GM21723 (cell line): ENCODE data around the gene UCHL5.

Experiments
- ATAC-seq: cut with Tn5 transposase; IDR thresholded peaks from one replicate; pipeline ENCODE4 v1.9.1; 2021; ENCODE audit warnings: mild to moderate bottlenecking, moderate library complexity; ENCODE audit not compliant: unreplicated experiment

The UCHL5 gene, protein sequence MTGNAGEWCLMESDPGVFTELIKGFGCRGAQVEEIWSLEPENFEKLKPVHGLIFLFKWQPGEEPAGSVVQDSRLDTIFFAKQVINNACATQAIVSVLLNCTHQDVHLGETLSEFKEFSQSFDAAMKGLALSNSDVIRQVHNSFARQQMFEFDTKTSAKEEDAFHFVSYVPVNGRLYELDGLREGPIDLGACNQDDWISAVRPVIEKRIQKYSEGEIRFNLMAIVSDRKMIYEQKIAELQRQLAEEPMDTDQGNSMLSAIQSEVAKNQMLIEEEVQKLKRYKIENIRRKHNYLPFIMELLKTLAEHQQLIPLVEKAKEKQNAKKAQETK

GRCh38 chr1:193059282-193060114 is at the start of gene UCHL5, which contains the start of gene RO60:
Gene UCHL5, minus strand, starts transcription at chr1:193059360. Its CDS starts 100 bp downstream, at chr1:193059260.
Gene RO60, plus strand, starts transcription at chr1:193059612. Its CDS starts 9,443 bp downstream, at chr1:193069055.
- ATAC-seq, result peak; percentile 95

DNA sequence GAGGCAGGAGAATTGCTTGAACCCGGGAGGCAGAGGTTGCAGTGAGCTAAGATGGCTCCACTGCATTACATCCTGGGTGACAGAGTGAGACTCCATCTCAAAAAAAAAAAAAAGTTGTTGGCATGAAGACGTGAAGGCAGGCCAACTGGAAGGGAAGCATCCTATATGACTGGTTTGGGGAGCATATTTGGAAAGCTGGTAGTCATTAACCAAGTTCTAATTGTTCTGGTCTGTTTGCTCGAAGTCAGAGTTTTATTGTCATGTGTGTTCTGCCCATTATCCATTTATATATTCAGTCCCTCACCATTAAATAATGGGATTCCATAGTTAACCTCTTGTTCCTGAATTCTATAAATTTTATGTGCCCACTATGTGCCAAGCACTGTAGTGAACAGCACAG is 49.3 kb upstream of the UCHL5 start:
- ATAC-seq, result no peak

- no peak for ATAC-seq
Measured at GRCh38 chr1:193105821-193106177, 46.6 kb upstream of the UCHL5 start.

DNA sequence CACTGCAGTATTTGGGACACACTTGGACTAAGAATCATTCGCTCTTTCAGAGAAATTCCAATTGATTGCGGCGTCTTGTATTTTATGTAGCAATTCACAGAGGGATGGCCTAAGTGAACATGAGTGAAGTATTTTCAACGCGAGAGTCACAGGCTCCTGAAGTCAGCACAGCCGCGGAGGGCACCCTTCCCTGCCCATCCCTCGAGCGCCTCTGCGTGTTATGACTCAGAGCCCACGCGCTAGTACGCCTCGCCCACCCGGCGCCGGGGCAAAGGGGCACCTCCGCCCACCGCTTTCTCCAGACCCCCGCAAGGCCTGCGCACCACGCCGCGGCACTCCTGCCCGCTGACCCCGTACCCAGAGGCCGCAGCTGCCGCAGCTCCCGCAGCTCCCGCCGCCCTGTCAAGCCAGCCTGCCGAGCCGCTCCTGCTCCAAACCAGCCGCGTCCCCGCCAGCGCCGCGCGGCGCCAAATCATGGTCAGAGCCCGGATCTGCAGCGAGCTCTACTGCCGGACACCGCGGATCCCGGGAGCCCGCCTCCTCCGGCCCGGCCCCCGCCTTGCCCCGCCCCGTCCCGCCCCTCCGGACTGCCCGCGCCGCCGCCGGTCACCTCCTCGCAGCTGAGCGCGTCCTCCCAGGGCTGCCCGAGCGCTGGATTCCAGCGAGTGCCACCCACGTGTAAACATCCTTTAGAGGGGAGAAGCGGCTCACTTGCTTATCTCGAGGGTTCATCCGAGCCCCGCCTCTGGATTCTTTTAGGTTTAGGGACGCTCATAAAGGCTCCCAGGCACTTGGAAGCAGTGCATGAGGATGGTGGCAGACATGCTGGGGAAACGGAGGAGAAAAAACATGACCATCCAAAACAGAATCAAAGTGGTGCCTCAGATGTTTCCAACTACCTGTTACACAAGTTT is 46.0 kb upstream of the UCHL5 start, which contains the start of gene GLRX2:
Gene GLRX2, minus strand, starts transcription at position 508 of the 914 bp plus-strand sequence. Its CDS starts 32 bp downstream, at position 476.
- ATAC-seq, result peak; percentile 92

GRCh38 chr1:193104502-193104906 is 45.3 kb upstream of the UCHL5 start:
- ATAC-seq, result peak; percentile 41

DNA sequence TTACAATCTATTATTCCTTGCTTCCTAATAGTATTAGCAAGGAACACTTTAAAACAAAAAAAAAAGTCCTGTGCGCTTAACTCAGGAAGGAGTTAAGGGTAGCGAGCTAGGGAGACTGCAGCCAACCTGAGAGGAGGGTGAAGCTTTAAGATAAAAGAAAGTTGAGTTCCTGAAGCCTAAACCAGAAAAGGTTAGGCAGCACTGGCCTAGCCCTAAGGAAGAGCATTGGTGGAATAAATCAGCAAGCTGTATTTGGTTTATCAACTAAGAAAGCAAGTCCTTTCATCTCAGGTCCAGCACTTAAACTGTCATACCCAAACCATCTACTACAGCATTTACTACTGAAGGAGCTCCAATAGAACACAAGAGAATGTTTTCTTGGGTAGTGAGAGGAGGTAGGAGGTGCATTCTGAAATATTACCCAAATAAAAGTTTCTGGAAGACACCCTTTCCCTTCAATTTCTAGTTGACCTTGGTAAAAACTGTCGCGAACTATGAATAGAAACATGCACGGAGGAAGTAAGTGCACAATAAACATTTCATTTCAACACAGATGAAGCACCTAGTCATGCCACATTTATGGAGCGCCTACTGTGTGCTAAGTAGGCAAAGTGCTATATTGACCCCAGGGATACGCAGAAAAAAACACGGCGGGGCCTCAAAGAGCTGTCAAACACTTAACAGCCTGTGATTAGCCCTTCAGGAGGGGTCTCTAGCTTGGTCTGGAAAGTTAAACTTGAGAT is 44.8 kb upstream of the UCHL5 start:
- ATAC-seq, result peak; percentile 1

DNA sequence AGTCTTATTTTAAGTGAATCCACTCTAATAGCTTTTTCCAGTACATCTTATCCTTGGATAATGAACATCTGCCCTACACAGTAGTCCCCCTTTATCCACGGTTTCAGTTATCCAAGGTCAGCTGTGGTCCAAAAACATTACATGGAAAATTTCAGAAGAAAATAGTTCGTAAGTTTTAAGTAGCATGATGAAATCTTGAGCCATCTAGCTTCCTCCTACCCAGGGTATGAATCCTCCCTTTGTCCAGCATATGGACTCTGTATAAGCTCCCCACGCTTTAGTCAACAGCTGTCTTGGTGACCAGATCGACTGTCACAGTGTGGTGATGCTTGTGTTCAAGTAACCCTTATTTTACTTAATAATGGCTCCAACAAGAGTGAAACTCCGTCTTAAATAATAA is 43.5 kb upstream of the UCHL5 start:
- ATAC-seq, result no peak

GRCh38 chr1:193094112-193094511 is 35.0 kb upstream of the UCHL5 start:
- ATAC-seq, result no peak

DNA sequence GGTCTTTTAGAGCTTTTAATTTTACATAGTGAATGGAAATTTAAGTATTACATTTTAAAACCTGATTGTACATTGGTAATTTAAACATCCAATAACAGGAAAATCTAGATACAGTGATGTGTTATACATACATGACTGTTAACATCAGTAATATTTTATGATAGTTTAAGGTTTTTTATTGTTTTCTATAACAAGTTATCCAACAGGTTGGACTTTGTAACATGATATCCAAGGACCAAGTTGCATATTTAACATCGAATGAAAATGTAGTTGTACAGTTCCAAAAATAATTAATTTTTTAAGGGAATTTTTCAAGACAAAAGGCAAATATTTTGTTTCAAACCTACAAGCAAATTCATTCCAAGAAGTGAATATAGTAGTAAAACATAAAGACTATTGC is 31.7 kb upstream of the UCHL5 start:
- no peak for ATAC-seq

DNA sequence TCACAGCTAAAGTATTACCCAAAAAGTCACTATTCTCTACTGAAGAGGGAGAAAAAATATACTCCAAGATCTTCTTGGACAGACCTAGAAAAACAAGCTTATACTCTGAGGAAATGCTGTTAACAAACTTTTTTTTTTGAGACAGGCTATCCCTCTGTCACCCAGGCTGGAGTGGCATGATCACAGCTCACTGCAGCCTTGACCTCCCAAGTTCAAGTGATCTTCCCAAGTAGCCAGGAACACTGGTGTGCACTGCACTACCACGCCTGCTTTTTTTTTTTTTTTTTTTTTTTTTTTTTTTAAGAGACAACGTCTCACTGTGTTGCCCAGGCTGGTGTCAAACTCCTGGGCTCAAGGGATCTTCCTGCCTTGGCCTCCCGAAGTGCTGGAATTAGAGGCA is 28.7 kb upstream of the UCHL5 start:
- ATAC-seq, result no peak

DNA sequence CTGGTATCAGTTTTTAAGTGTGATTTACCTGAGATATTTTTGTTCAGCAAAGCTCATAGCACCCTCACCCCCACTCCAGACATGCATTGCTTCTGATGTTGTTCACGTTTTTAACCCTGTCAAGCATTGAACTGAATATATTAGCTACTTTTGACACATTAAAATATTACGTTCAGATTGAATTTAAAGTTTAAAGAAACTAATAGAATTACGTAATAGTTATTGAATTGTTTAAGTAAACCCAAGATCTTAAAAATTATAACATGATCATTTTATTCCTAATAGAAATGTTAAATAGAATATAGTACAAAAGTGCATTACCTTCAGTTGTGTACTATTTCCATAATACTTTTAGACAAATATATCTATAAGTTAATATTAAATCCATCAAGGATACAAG is 27.2 kb upstream of the UCHL5 start:
- no peak for ATAC-seq

DNA sequence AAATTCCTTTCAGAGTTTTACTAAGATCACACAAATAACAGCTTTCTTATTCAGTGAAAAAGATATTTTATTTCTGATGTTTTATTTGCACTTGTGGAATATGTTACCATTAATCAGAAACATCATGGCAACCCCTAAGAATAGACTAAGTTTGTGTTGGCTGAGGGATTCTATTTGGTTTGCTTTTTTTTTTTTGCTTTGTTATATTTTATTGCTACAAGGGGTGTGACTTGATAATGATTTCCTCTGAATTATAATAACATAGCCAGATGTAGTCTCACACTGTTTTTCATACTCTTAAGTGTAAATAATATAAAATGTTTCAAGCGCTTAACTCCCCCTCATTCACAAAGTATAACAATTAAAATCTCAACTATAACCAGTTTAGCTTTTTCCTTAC is 26.1 kb upstream of the UCHL5 start:
- no peak for ATAC-seq

GRCh38 chr1:193083365-193084088 is 24.4 kb upstream of the UCHL5 start:
- peak; percentile 96 for ATAC-seq

- ATAC-seq, result no peak
Measured at GRCh38 chr1:193079187-193079586, 20.0 kb upstream of the UCHL5 start.

GRCh38 chr1:193077991-193078390 is 18.8 kb upstream of the UCHL5 start:
- no peak for ATAC-seq

- peak; percentile 53 for ATAC-seq
Measured at GRCh38 chr1:193070942-193071341, 11.8 kb upstream of the UCHL5 start.

- peak; percentile 45 for ATAC-seq
Measured at GRCh38 chr1:193070386-193070753, 11.2 kb upstream of the UCHL5 start.

- no peak for ATAC-seq
Measured at GRCh38 chr1:193069748-193070385, 10.7 kb upstream of the UCHL5 start.

GRCh38 chr1:193068013-193068412 is 8.9 kb upstream of the UCHL5 start:
- no peak for ATAC-seq
